Spinal cord (tissue), 10 donors: Measurements from ENCODE around the gene MAN1C1. TPM values are rescaled to one million over a fixed set of nuclear protein-coding genes. Genes with fewer than 3 reads are reported as not detected.

Source experiments
- DNase-seq, 6 donors: peaks; one replicate each; pipeline versions ENCODE4 v3.0.0 to v3.0.0-alpha.2; 2013 to 2015; ENCODE audit warnings: low spot score in 6 of 6, low read depth in 4 of 6
- H3K27ac ChIP-seq: one replicate; pipeline ENCODE4 v1.5.1; 2013; ENCODE audit warnings: low read depth, low read length, control low read depth
- H3K27me3 ChIP-seq: one replicate; pipeline ENCODE4 v1.6.1; 2013; ENCODE audit warnings: low read length; ENCODE audit not compliant: control insufficient read depth, insufficient read depth
- H3K36me3 ChIP-seq: one replicate; pipeline ENCODE4 v1.6.1; 2013; ENCODE audit warnings: low read length; ENCODE audit not compliant: control insufficient read depth, insufficient read depth
- H3K4me1 ChIP-seq: one replicate; pipeline ENCODE4 v1.6.1; 2013; ENCODE audit warnings: low read length; ENCODE audit not compliant: control insufficient read depth, insufficient read depth
- H3K4me3 ChIP-seq: one replicate; pipeline ENCODE4 v1.5.1; 2013; ENCODE audit warnings: low read depth, low read length, control low read depth
- H3K9me3 ChIP-seq: one replicate; pipeline ENCODE4 v1.6.1; 2013; ENCODE audit warnings: low read length; ENCODE audit not compliant: control insufficient read depth, insufficient read depth
- WGBS: methylation state at CpG from one replicate; pipeline ENCODE4 v1.1.5; 2013; ENCODE audit warnings: missing lambda C conversion rate; ENCODE audit not compliant: insufficient coverage; 5-methylcytosine and 5-hydroxymethylcytosine counted together
- polyA plus RNA-seq, 2 donors: library from polyadenylated mRNA; unstranded; fragments of 120-200 nt; gene quantifications; one replicate each; pipeline ENCODE4 v1.2.1, GENCODE V29; 2013; ENCODE audit not compliant: insufficient read length in 2 of 2
- total RNA-seq, 2 donors: library from RNA; depleted of rRNA in 1 of 2; stranded (reverse); fragments of 120-200 nt in 1 of 2; fragments of >200 nt in 1 of 2; gene quantifications; one replicate each; pipeline versions ENCODE4 v1.2.3 to v1.2.4, GENCODE V29; 2013 to 2014
- donor health status: healthy.

MAN1C1 gene
- total and polyA plus RNA-seq, 4 donors: 18.4 to 59.7 (median 49.4) TPM

- 48% methylated on average over 4 of the region's 9 CpGs for WGBS
- H3K36me3 ChIP-seq: peaks cover 6% of the 10 kb centered on the region
- no peak overlapping the region for H3K27ac ChIP-seq
These were observed 67.1 kb downstream of the MAN1C1 start for GRCh38 chr1:25683731-25684130.

GRCh38 chr1:25684216-25684965 lies 67.8 kb downstream of the MAN1C1 start:
- no peak for DNase-seq
- H3K36me3 ChIP-seq: peaks cover 6% of the 10 kb centered on the region
- H3K9me3 ChIP-seq: no peaks in the 10 kb centered on the region
- H3K4me1 ChIP-seq: peaks cover 30% of the 10 kb centered on the region
- H3K27ac ChIP-seq: no peak overlapping the region
- WGBS: 86% methylated on average over 10 of the region's 13 CpGs
- no peaks in the 10 kb centered on the region for H3K27me3 ChIP-seq
- H3K4me3 ChIP-seq: no peak overlapping the region

More at GRCh38 chr1:25683731-25684130, 67.1 kb downstream of the MAN1C1 start:
- Histone ChIP-seq H3K4me1 (peaks cover 28% of the 10 kb centered on the region), H3K4me3 (no peak overlapping the region), H3K27me3 (no peaks in the 10 kb centered on the region), H3K9me3 (no peaks in the 10 kb centered on the region)
- DNase-seq: no peak

- Histone ChIP-seq H3K4me3 (no peak overlapping the region), H3K9me3 (no peaks in the 10 kb centered on the region), H3K27me3 (no peaks in the 10 kb centered on the region), H3K4me1 (peaks cover 31% of the 10 kb centered on the region), H3K36me3 (peaks cover 6% of the 10 kb centered on the region), H3K27ac (no peak overlapping the region)
- no peak for DNase-seq
- 90% methylated on average over 10 of the region's 11 CpGs for WGBS
These were observed 68.7 kb downstream of the MAN1C1 start for GRCh38 chr1:25685211-25685750.

- H3K9me3 ChIP-seq: no peaks in the 10 kb centered on the region
- H3K36me3 ChIP-seq: peaks cover 6% of the 10 kb centered on the region
- H3K27ac ChIP-seq: no peak overlapping the region
- no peaks in the 10 kb centered on the region for H3K27me3 ChIP-seq
- 85% methylated on average over 13 of the region's 19 CpGs for WGBS
- peaks cover 36% of the 10 kb centered on the region for H3K4me1 ChIP-seq
- H3K4me3 ChIP-seq: no peak overlapping the region
- no peak for DNase-seq
These were observed 69.5 kb downstream of the MAN1C1 start for GRCh38 chr1:25685938-25686665.

- 63% methylated on average over 2 of the region's 6 CpGs for WGBS
- peaks cover 6% of the 10 kb centered on the region for H3K36me3 ChIP-seq
- H3K4me3 ChIP-seq: no peak overlapping the region
- H3K4me1 ChIP-seq: peaks cover 36% of the 10 kb centered on the region
- no peak overlapping the region for H3K27ac ChIP-seq
- H3K27me3 ChIP-seq: no peaks in the 10 kb centered on the region
- no peak for DNase-seq
- H3K9me3 ChIP-seq: no peaks in the 10 kb centered on the region
These were observed 70.8 kb downstream of the MAN1C1 start for GRCh38 chr1:25687221-25688017.

- peak in 2 of 6 donors; percentile 34 to 63 for DNase-seq
- Histone ChIP-seq H3K4me1 (peaks cover 28% of the 10 kb centered on the region), H3K4me3 (no peak overlapping the region), H3K27ac (no peak overlapping the region), H3K27me3 (no peaks in the 10 kb centered on the region), H3K36me3 (peaks cover 6% of the 10 kb centered on the region), H3K9me3 (no peaks in the 10 kb centered on the region)
- 51% methylated on average over 5 of the region's 9 CpGs for WGBS
These were observed 72.0 kb downstream of the MAN1C1 start for GRCh38 chr1:25688390-25689119.

GRCh38 chr1:25689686-25690381 lies 73.2 kb downstream of the MAN1C1 start:
- Histone ChIP-seq H3K4me1 (peaks cover 22% of the 10 kb centered on the region), H3K27ac (no peak overlapping the region), H3K27me3 (no peaks in the 10 kb centered on the region), H3K4me3 (no peak overlapping the region), H3K36me3 (peaks cover 6% of the 10 kb centered on the region), H3K9me3 (no peaks in the 10 kb centered on the region)
- WGBS: 83% methylated on average over 13 of the region's 18 CpGs
- no peak for DNase-seq

GRCh38 chr1:25690396-25690956 lies 73.9 kb downstream of the MAN1C1 start:
- Histone ChIP-seq H3K27me3 (no peaks in the 10 kb centered on the region), H3K4me1 (peaks cover 29% of the 10 kb centered on the region), H3K4me3 (no peak overlapping the region), H3K27ac (no peak overlapping the region), H3K9me3 (no peaks in the 10 kb centered on the region), H3K36me3 (peaks cover 2% of the 10 kb centered on the region)
- WGBS: 89% methylated on average over 13 of the region's 13 CpGs
- no peak for DNase-seq
